HCT116 (cell line): Measurements from ENCODE around the gene MCF2L. TPM values are rescaled to one million over a fixed set of nuclear protein-coding genes. Genes with fewer than 3 reads are reported as not detected.

Experiments
- ATAC-seq: fragments of 200-7000 bp; cut with Tn5 transposase; 2 replicates; pipeline ENCODE4 v1.9.1; 2020; ENCODE audit warnings: mild to moderate bottlenecking, moderate library complexity
- BruUV-seq: library from RNA; stranded (reverse); fragments of 400-500 nt; replicated peaks from 2 replicates; lab custom pipeline; 2021; lab: Mats Ljungman, UMichigan
- CTCF ChIA-PET: fragments of 300-600 bp; sonication (Branson Sonifier 250); formaldehyde crosslinking; loops from one replicate; lab custom pipeline; 2021; ENCODE audit warnings: antibody characterized with exemption; lab: Charles Lee
- POLR2A ChIA-PET: fragments of 300-600, 350-600 bp; sonication (Branson Sonifier 250); formaldehyde crosslinking; loops from one replicate; lab custom pipeline; 2021; ENCODE audit warnings: antibody characterized with exemption; lab: Charles Lee
- RAD21 ChIA-PET, 2 experiments: fragments of 300-600 bp; sonication (Branson Sonifier 250); formaldehyde crosslinking; loops; one replicate each; lab custom pipeline; 2023; ENCODE audit warnings: low total read pairs in 2 of 2; ENCODE audit not compliant: uncharacterized antibody in 2 of 2, unreplicated experiment in 2 of 2, low non-redundant PET in 1 of 2; lab: Charles Lee
- DNase-seq: peaks from one replicate; pipeline ENCODE4 v3.0.0-alpha.2; 2010; ENCODE audit warnings: low read depth, low spot score
- H2AFZ ChIP-seq: fragments of 200-600 bp; shearing (Covaris generic), sonication (generic); 2 replicates; pipeline ENCODE4 v1.6.1; 2017; ENCODE audit warnings: low read depth, mixed run types, mixed read lengths, antibody characterized with exemption, low read length; ENCODE audit not compliant: poor library complexity, severe bottlenecking
- H3K27ac ChIP-seq: 2 replicates; pipeline ENCODE4 v1.5.1; 2012; ENCODE audit warnings: low read depth, low read length
- H3K27me3 ChIP-seq: fragments of 200-600 bp; sonication (generic); 2 replicates; pipeline ENCODE4 v1.6.1; 2016; ENCODE audit warnings: mixed run types, low read length, mixed read lengths; ENCODE audit not compliant: insufficient read depth
- H3K36me3 ChIP-seq, 2 experiments: fragments of 200-500 bp in 1 of 2; fragments of 200-600 bp in 1 of 2; sonication (Bioruptor generic) in 1 of 2; sonication (generic) in 1 of 2; 2 replicates each; pipeline versions ENCODE4 v1.5.1 to v1.6.1; 2014 to 2016; ENCODE audit warnings: low read length in 2 of 2, inconsistent platforms in 1 of 2, mixed read lengths in 1 of 2, mixed run types in 1 of 2; ENCODE audit not compliant: insufficient read depth in 2 of 2, control insufficient read depth in 1 of 2
- H3K4me1 ChIP-seq, 2 experiments: fragments of 200-600 bp in 1 of 2; sonication (generic) in 1 of 2; 2 replicates each; pipeline versions ENCODE4 v1.5.1 to v1.6.1; 2012 to 2017; ENCODE audit warnings: low read length in 2 of 2, inconsistent platforms in 1 of 2, mild to moderate bottlenecking in 1 of 2, mixed read lengths in 1 of 2, mixed run types in 1 of 2, moderate library complexity in 1 of 2; ENCODE audit not compliant: insufficient read depth in 2 of 2, control insufficient read depth in 1 of 2
- H3K4me2 ChIP-seq: fragments of 200-600 bp; sonication (generic); 2 replicates; pipeline ENCODE4 v1.6.1; 2017; ENCODE audit warnings: mixed run types, low read length, mixed read lengths
- H3K4me3 ChIP-seq, 2 experiments: fragments of 200-600 bp in 1 of 2; sonication (generic) in 1 of 2; replicated peaks in 1 of 2; 2 replicates each; pipeline ENCODE4 v1.5.1; 2011 to 2016; ENCODE audit warnings: low read length in 2 of 2, control low read depth in 1 of 2, low read depth in 1 of 2, mild to moderate bottlenecking in 1 of 2, mixed read lengths in 1 of 2, mixed run types in 1 of 2
- H3K79me2 ChIP-seq: fragments of 200-600 bp; sonication (generic); 2 replicates; pipeline ENCODE4 v1.6.1; 2017; ENCODE audit warnings: mild to moderate bottlenecking, mixed run types, low read length, moderate library complexity, mixed read lengths; ENCODE audit not compliant: insufficient read depth
- H3K9ac ChIP-seq: fragments of 200-600 bp; sonication (generic); 2 replicates; pipeline ENCODE4 v1.6.1; 2016; ENCODE audit warnings: low read length, mixed read lengths
- H3K9me2 ChIP-seq: fragments of 200-600 bp; sonication (generic), shearing (Covaris generic); 2 replicates; pipeline ENCODE4 v1.6.1; 2017; ENCODE audit warnings: mixed run types, mild to moderate bottlenecking, moderate library complexity; ENCODE audit not compliant: insufficient read depth
- H3K9me3 ChIP-seq, 2 experiments: fragments of 200-500 bp in 1 of 2; fragments of 200-600 bp in 1 of 2; sonication (Bioruptor generic) in 1 of 2; sonication (generic) in 1 of 2; 2 replicates each; pipeline ENCODE4 v1.6.1; 2014 to 2017; ENCODE audit warnings: low read length in 2 of 2, mixed read lengths in 2 of 2, inconsistent platforms in 1 of 2, low read depth in 1 of 2, mild to moderate bottlenecking in 1 of 2, mixed run types in 1 of 2, moderate library complexity in 1 of 2; ENCODE audit not compliant: control insufficient read depth in 1 of 2, insufficient read depth in 1 of 2
- H4K20me1 ChIP-seq: fragments of 200-600 bp; sonication (generic), shearing (Covaris generic); 2 replicates; pipeline ENCODE4 v1.6.1; 2017; ENCODE audit warnings: mixed run types, mild to moderate bottlenecking, moderate library complexity; ENCODE audit not compliant: insufficient read depth
- ATF3 ChIP-seq: IDR thresholded peaks from 2 replicates; pipeline ENCODE4 v1.6.1; 2012
- CEBPB ChIP-seq: IDR thresholded peaks from 2 replicates; pipeline ENCODE4 v1.6.1; 2012; ENCODE audit warnings: low read depth
- CTCF ChIP-seq, 3 experiments: fragments of 200-600 bp in 1 of 3; sonication (generic) in 1 of 3; IDR thresholded peaks in 2 of 3; conservative IDR thresholded peaks in 1 of 3; 2 replicates each; pipeline ENCODE4 v1.5.1; 2012 to 2017; ENCODE audit warnings: low read depth in 2 of 3, low read length in 2 of 3, antibody characterized with exemption in 1 of 3, borderline replicate concordance in 1 of 3, control low read depth in 1 of 3, mild to moderate bottlenecking in 1 of 3, mixed read lengths in 1 of 3, mixed run types in 1 of 3, moderate library complexity in 1 of 3; ENCODE audit not compliant: insufficient read depth in 1 of 3
- EGR1 ChIP-seq: IDR thresholded peaks from 2 replicates; pipeline ENCODE4 v1.6.1; 2012; ENCODE audit warnings: low read depth
- JUND ChIP-seq: IDR thresholded peaks from 2 replicates; pipeline ENCODE4 v1.6.1; 2012
- MAX ChIP-seq: IDR thresholded peaks from 2 replicates; pipeline ENCODE4 v1.6.1; 2012
- POLR2AphosphoS5 ChIP-seq: IDR thresholded peaks from 2 replicates; pipeline ENCODE4 v1.6.1; 2011; ENCODE audit warnings: mild to moderate bottlenecking, low read depth, low read length, moderate library complexity
- SIN3A ChIP-seq: IDR thresholded peaks from 2 replicates; pipeline ENCODE4 v1.6.1; 2012; ENCODE audit warnings: low read depth
- TCF7L2 ChIP-seq: IDR thresholded peaks from 2 replicates; pipeline ENCODE4 v1.7.0; 2011; ENCODE audit warnings: borderline replicate concordance, inconsistent platforms; ENCODE audit not compliant: insufficient read depth, insufficient read length; ENCODE audit errors: extremely low read depth
- intact Hi-C: fragments of 100-400 bp; cut with micrococcal nuclease; formaldehyde crosslinking; loops from 2 replicates; pipeline ENCODE4 v1.10.0; 2022
- total RNA-seq: library from RNA; stranded (reverse); gene quantifications from one replicate; pipeline ENCODE4 v1.2.1, GENCODE V29; 2021; ENCODE audit not compliant: unreplicated experiment

Gene MCF2L
- total RNA-seq, 1 experiment from 2014 or later: 19.3 TPM

GRCh38 chr13:113090806-113091205 is 121.8 kb downstream of the MCF2L start:
- Histone ChIP-seq H3K36me3 (no peaks in the 10 kb centered on the region), H3K79me2 (no peaks in the 10 kb centered on the region), H3K27me3 (no peaks in the 10 kb centered on the region), H3K4me3 (no peak overlapping the region), H3K27ac (no peak overlapping the region), H3K4me1 (no peaks in the 10 kb centered on the region), H3K9ac (no peak overlapping the region), H2AFZ (no peak overlapping the region), H3K9me2 (no peaks in the 10 kb centered on the region), H3K9me3 (no peaks in the 10 kb centered on the region), H3K4me2 (no peak overlapping the region)
- ChIA-PET POLR2A (no interaction called here), RAD21 (interaction anchor here in 1 of 2 experiments (0.6 kb wide), 1 partner anchor 154 kb away, joined by 4 read pairs; no protein-coding TSS in a partner anchor), CTCF (no interaction called here)
- intact Hi-C loops: no loop called here
- no peak for ATAC-seq
- BruUV-seq: no TSS peak
- DNase-seq: no peak
- TF ChIP-seq ATF3 (no peak), SIN3A (no peak), CEBPB (no peak), TCF7L2 (no peak), CTCF (IDR thresholded peaks at IDR 0.05 in 2 of 3, conservative IDR thresholded peaks at IDR 0.05 in 1 of 3; ENCODE audit: borderline replicate concordance in 1 of 3, insufficient read depth in 1 of 3, low read depth in 2 of 3, low read length in 2 of 3) (no peak), POLR2AphosphoS5 (no peak), JUND (no peak)
- TF ChIP-seq, all 23 proteins: peak for 0
- H4K20me1 ChIP-seq: no peaks in the 10 kb centered on the region

GRCh38 chr13:113091211-113091771 is 122.3 kb downstream of the MCF2L start:
- Histone ChIP-seq H3K9me3 (no peaks in the 10 kb centered on the region), H3K36me3 (no peaks in the 10 kb centered on the region), H2AFZ (no peak overlapping the region), H3K4me2 (no peak overlapping the region), H4K20me1 (no peaks in the 10 kb centered on the region), H3K79me2 (no peaks in the 10 kb centered on the region), H3K27me3 (no peaks in the 10 kb centered on the region), H3K4me1 (no peaks in the 10 kb centered on the region), H3K27ac (no peak overlapping the region), H3K9me2 (no peaks in the 10 kb centered on the region), H3K9ac (no peak overlapping the region), H3K4me3 (no peak overlapping the region)
- intact Hi-C loops: no loop called here
- POLR2A ChIA-PET: no interaction called here
- BruUV-seq: no TSS peak
- CTCF ChIA-PET: no interaction called here
- no peak for TF ChIP-seq EGR1
- no peak for TF ChIP-seq CEBPB
- no peak for TF ChIP-seq MAX
- no peak for TF ChIP-seq JUND
- no peak for TF ChIP-seq SIN3A
- ATAC-seq (no peak), DNase-seq (no peak)
- RAD21 ChIA-PET: interaction anchor here in 1 of 2 experiments (0.6 kb wide), 1 partner anchor 155 kb away, joined by 4 read pairs; no protein-coding TSS in a partner anchor
